Stimulated activated memory B cell treated with anti-CD40 and anti-IgM and Interleukin-4, amounts not matched to agents 10 μg/mL and 1 μg/mL and 100 μg/mL, for 72 hours (primary cell): ENCODE measurements around the gene LARP4B.

Experiments used
- ATAC-seq: fragments of 150-1000 bp; cut with Tn5 transposase; 2 replicates; pipeline ENCODE4 v1.10.0; 2021
- H3K27ac Mint-ChIP-seq: one replicate; pipeline ENCODE4 v1.8.0; 2022; ENCODE audit warnings: mild to moderate bottlenecking, mixed read lengths
- H3K27me3 Mint-ChIP-seq: one replicate; pipeline ENCODE4 v1.8.0; 2022; ENCODE audit warnings: mixed read lengths
- H3K36me3 Mint-ChIP-seq: one replicate; pipeline ENCODE4 v1.8.0; 2022; ENCODE audit warnings: mixed read lengths
- H3K4me1 Mint-ChIP-seq: one replicate; pipeline ENCODE4 v1.8.0; 2022; ENCODE audit warnings: mixed read lengths
- H3K4me3 Mint-ChIP-seq: one replicate; pipeline ENCODE4 v1.8.0; 2022; ENCODE audit warnings: mild to moderate bottlenecking, moderate library complexity, mixed read lengths
- H3K9me3 Mint-ChIP-seq: one replicate; pipeline ENCODE4 v1.8.0; 2022; ENCODE audit warnings: mixed read lengths

The LARP4B gene

DNA sequence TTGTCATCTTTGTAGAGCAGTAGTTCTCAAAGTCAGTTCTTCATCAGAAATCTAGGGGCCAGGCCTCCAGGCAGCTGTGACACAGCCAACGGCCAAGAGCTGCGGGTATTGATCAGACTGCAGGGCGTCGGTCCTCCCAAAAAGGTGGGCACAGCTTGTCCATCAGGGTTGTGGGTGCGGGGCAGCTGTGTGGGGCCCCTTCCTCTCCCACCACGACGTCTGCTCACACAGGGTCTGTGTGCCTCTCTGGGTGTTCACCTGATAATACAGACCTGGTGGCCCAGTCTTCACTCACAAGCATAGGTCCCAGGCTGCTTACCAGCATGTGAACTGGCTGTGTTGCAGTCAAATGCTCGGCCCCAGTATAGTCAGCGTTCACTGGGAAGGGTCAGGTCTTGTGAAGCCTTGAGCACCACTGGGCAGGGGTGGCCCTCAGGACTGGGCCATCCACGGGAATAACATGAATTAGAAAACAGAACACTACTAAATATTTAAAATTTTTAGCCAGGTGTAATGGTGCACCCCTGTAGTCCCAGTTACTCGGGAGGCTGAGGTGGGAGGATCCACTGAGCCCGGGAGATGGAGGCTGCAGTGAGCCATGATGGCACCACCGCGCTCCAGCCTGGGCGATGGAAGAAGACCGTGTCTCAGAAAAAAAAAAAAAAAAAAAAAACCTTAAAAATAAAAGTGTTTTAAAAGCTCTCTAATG is 139.3 kb downstream of the LARP4B start:
- no peak for ATAC-seq
- Mint-ChIP-seq H3K4me1 (no peaks in the 10 kb centered on the region), H3K36me3 (peaks cover 10% of the 10 kb centered on the region), H3K4me3 (no peak overlapping the region), H3K27me3 (peaks cover 4% of the 10 kb centered on the region), H3K9me3 (peaks cover 6% of the 10 kb centered on the region), H3K27ac (no peak overlapping the region)

GRCh38 chr10:791639-792038 is 139.9 kb downstream of the LARP4B start:
- Mint-ChIP-seq H3K4me3 (no peak overlapping the region), H3K36me3 (peaks cover 8% of the 10 kb centered on the region)
- no peak for ATAC-seq

DNA sequence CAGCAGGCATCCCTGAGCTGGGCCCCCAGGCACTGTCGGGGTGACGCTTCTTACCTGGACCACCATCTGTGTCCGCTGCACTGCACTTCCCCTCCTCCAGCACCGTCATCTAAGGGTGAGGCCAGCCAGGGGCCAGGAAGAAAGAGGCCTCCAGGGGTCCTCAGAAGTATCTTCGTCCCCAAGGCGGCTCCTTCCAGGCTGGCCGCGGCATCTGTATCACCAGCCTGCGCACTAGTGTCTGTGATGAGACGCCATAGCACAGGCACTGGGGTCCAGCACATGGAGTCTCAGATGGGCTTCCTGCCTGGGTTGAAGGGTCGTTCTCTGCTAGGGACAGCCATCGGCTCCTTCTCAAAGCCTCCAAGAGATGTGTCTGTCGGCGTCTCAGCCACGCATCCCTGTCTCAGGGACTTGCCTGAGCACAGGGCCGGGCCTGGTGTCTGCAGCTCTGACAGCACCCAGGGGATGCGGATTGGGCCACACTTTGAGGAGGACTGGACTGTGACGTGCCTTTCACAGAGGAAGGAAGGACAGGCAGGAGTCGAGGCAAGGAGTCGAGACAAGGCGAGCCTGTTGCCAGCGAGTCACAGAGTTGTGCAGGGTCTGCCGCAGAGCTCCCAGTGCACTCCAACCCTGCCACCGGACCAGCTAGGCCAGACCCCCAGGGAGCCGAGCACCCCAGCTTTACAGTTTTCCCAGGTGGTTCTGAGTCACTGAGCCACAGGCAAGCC is 140.5 kb downstream of the LARP4B start:
- H3K9me3 Mint-ChIP-seq, result no peaks in the 10 kb centered on the region
- ATAC-seq, result no peak
- H3K4me3 Mint-ChIP-seq, result no peak overlapping the region
- no peak overlapping the region for H3K27ac Mint-ChIP-seq
- peaks cover 15% of the 10 kb centered on the region for H3K27me3 Mint-ChIP-seq
- peaks cover 2% of the 10 kb centered on the region for H3K36me3 Mint-ChIP-seq
- H3K4me1 Mint-ChIP-seq, result no peaks in the 10 kb centered on the region

More at GRCh38 chr10:791639-792038, 139.9 kb downstream of the LARP4B start:
- Mint-ChIP-seq H3K27me3 (peaks cover 10% of the 10 kb centered on the region), H3K9me3 (peaks cover 6% of the 10 kb centered on the region), H3K27ac (no peak overlapping the region), H3K4me1 (no peaks in the 10 kb centered on the region)

- no peak for ATAC-seq
- no peaks in the 10 kb centered on the region for H3K36me3 Mint-ChIP-seq
- no peaks in the 10 kb centered on the region for H3K9me3 Mint-ChIP-seq
- no peaks in the 10 kb centered on the region for H3K4me1 Mint-ChIP-seq
- peaks cover 24% of the 10 kb centered on the region for H3K27me3 Mint-ChIP-seq
- no peak overlapping the region for H3K4me3 Mint-ChIP-seq
- H3K27ac Mint-ChIP-seq, result no peak overlapping the region
Measured at GRCh38 chr10:789831-790701, 141.4 kb downstream of the LARP4B start.

DNA sequence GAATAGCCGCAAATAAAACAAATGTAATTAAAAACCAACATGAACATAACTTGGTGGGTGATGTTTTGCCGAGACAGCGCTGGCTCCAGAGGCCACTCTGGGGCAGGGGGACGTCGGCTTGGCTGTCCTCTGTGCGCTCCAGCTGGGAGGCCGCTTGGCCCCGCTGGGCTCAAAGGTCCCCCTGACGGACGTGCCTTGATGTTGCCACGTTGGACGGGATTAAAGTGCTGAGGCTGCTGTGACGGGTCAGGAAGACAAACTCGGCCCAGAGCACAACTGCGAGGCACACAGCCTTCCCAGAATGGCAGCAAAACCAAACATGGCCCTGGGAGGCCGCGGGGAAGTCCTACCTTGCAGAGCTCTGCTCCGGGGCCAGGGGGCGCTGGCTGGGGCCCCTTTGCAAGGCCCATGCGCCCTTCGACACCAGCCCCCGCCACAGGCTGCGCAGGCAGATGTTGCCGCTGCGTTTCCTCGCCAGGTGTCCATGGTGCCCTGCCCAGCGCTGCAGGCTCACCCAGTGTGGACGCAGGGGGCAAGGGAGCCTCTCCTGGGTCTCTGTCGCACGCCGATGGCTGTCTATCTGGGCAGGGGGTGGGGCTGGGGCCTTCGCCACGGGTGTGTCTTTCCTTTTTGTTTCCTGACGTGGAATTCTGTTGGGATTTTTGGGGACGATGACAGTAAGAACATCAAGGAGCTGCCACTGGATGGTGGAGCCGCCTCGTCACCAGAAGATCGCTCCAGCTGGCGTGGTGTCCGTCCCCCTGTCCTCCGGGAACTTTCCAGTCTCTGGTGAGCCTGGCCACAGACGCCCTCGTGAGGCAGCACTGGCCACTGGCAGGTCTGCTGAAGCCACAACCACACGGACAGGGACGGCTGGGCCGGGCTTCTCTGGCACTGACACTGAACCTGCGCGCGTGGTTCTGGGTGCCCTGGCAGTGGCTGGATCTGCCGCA is 142.4 kb downstream of the LARP4B start:
- H3K4me1 Mint-ChIP-seq, result no peaks in the 10 kb centered on the region
- H3K36me3 Mint-ChIP-seq, result no peaks in the 10 kb centered on the region
- no peak for ATAC-seq
- H3K27ac Mint-ChIP-seq, result no peak overlapping the region
- H3K9me3 Mint-ChIP-seq, result no peaks in the 10 kb centered on the region
- H3K27me3 Mint-ChIP-seq, result peaks cover 28% of the 10 kb centered on the region
- H3K4me3 Mint-ChIP-seq, result peak overlapping the region; percentile 66

GRCh38 chr10:787933-788651 is 143.4 kb downstream of the LARP4B start:
- no peak overlapping the region for H3K27ac Mint-ChIP-seq
- no peaks in the 10 kb centered on the region for H3K9me3 Mint-ChIP-seq
- H3K4me1 Mint-ChIP-seq, result no peaks in the 10 kb centered on the region
- no peak overlapping the region for H3K4me3 Mint-ChIP-seq
- peaks cover 31% of the 10 kb centered on the region for H3K27me3 Mint-ChIP-seq
- no peaks in the 10 kb centered on the region for H3K36me3 Mint-ChIP-seq
- no peak for ATAC-seq

- no peak overlapping the region for H3K4me3 Mint-ChIP-seq
- no peak for ATAC-seq
- H3K27me3 Mint-ChIP-seq, result peaks cover 44% of the 10 kb centered on the region
Measured at GRCh38 chr10:786633-787474, 144.7 kb downstream of the LARP4B start.

DNA sequence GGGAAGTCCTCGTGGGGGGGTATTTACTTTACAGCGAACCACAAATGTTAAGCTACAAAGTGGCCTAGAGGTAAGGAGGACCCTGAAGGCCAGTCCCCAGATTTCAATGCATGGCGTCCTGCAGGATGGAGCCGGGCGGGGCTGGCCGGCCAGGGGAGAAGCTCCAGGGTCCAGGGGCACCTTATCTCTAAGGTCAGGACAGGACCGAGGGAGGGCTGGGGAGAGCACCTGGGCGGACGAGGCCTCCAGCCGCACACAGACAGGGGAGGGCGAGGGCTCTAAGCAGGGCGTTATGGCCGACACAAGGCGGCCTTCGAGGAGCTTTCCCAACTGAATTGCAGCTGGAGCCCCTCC is 145.7 kb downstream of the LARP4B start:
- Mint-ChIP-seq H3K27ac (no peak overlapping the region), H3K9me3 (no peaks in the 10 kb centered on the region), H3K4me1 (no peaks in the 10 kb centered on the region), H3K36me3 (no peaks in the 10 kb centered on the region), H3K4me3 (no peak overlapping the region), H3K27me3 (peaks cover 54% of the 10 kb centered on the region)
- ATAC-seq, result no peak

More at GRCh38 chr10:786633-787474, 144.7 kb downstream of the LARP4B start:
- H3K9me3 Mint-ChIP-seq, result no peaks in the 10 kb centered on the region
- H3K36me3 Mint-ChIP-seq, result no peaks in the 10 kb centered on the region
- no peaks in the 10 kb centered on the region for H3K4me1 Mint-ChIP-seq
- no peak overlapping the region for H3K27ac Mint-ChIP-seq

DNA sequence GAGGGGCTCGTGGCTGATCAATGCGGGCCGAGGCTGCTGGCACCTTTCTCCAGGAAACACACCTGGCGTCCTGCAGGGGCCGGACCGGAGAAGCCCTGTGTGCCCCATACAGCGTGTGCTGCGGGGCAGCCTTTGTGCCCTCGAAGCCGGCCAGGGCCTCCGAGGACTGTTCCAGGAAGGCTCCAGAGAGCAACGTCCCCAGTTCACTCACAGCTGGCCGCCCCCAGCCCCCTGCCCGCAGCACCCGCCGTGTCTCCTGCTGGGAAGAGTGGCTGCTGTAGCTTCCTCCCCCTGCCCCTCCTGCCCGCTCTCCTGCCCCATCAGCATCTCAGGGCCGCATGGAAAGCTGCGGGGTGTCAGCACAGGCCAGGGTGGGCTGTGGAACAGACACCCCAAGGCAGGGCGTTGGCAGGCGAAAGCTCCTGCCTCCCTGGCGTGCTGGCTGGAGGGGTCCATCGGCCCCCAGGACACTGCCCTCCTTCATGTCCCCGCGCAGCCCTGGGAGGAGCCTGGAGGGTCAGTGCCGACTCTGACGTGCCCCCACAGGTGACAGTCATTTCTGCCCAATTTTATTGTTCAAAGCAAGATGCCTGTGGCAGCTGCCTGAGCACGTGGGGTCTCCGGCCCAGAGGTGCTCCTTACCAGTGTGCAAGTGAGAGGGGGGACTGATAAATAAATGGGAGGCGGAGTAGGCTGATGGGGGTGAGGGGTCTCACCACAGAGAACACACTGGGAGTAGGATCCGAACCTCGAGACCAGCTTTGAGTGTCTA is 146.2 kb downstream of the LARP4B start:
- no peak for ATAC-seq
- no peaks in the 10 kb centered on the region for H3K36me3 Mint-ChIP-seq
- no peaks in the 10 kb centered on the region for H3K4me1 Mint-ChIP-seq
- no peak overlapping the region for H3K27ac Mint-ChIP-seq
- H3K4me3 Mint-ChIP-seq, result peak overlapping the region; percentile 9
- no peaks in the 10 kb centered on the region for H3K9me3 Mint-ChIP-seq
- H3K27me3 Mint-ChIP-seq, result peaks cover 59% of the 10 kb centered on the region

GRCh38 chr10:784403-785088 is 147.0 kb downstream of the LARP4B start:
- peak; percentile 42 for ATAC-seq
- H3K36me3 Mint-ChIP-seq, result no peaks in the 10 kb centered on the region
- H3K4me3 Mint-ChIP-seq, result no peak overlapping the region
- no peaks in the 10 kb centered on the region for H3K9me3 Mint-ChIP-seq
- peaks cover 67% of the 10 kb centered on the region for H3K27me3 Mint-ChIP-seq
- no peak overlapping the region for H3K27ac Mint-ChIP-seq
- no peaks in the 10 kb centered on the region for H3K4me1 Mint-ChIP-seq

DNA sequence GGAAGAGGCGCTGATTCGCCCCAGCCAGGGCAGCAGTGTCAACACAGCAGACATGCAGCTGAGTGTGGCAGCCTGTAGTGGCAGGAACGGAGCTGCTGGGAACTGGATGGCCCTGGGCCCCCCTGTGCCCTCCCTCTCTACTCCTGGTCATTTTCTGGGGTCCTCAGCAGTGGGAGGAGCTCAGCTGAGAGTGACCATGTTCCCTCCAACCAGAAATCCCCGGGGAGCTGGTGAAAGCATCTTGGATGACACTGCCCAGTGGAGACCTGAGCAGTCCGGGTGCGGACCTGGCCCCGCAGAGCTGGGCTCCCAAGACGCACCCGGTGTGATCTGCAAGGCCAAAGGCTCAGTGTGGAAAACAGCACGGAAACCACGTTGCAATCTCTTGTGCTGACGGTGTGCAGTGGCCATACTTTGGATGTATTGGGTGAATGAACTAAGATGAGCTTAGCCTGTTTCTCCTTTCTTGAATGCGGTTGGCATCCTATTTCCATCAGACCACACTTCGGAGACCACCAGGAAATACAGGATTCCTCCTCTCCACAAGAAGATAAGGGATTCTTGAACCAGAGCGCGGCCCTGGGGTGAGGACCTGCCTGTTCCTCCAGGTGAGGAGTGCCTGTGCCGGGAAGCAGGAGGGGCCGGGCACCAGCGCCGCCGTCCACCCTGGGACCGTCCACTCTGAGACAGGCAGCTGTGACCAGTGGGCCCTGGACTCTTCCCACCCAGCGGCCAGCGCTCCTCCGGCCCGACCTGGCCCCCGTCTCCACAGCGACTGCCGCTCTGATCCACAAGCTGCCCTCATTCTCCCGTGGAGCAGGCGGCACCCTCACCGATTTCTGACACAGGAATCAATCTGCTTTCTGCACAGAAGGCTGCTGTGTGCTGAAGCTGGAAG is 148.5 kb downstream of the LARP4B start:
- H3K27ac Mint-ChIP-seq, result no peak overlapping the region

More for the DNA sequence above, 148.5 kb downstream of the LARP4B start:
- no peaks in the 10 kb centered on the region for H3K4me1 Mint-ChIP-seq
- peaks cover 82% of the 10 kb centered on the region for H3K27me3 Mint-ChIP-seq
- ATAC-seq, result no peak
- H3K9me3 Mint-ChIP-seq, result no peaks in the 10 kb centered on the region
- no peak overlapping the region for H3K4me3 Mint-ChIP-seq
- no peaks in the 10 kb centered on the region for H3K36me3 Mint-ChIP-seq
